Keratinocyte (primary cell): ENCODE results near the gene BAG1.

Source experiments
- EZH2 ChIP-seq: IDR thresholded peaks from one replicate; pipeline ENCODE4 v1.6.1; 2012; ENCODE audit warnings: inconsistent platforms, mild to moderate bottlenecking, low read length, moderate library complexity
- TF ChIP-seq, protein P1 (sequence below), 3 experiments: IDR thresholded peaks in 1 of 3; conservative IDR thresholded peaks in 1 of 3; optimal IDR thresholded peaks in 1 of 3; 2 replicates in 2 of 3; 3 replicates in 1 of 3; pipeline versions ENCODE3 to v1.5.1; 2011; ENCODE audit warnings: low read length in 3 of 3, mild to moderate bottlenecking in 3 of 3, moderate library complexity in 2 of 3, control low read depth in 1 of 3, inconsistent platforms in 1 of 3; ENCODE audit not compliant: insufficient read depth in 2 of 3; ENCODE audit errors: extremely low read depth in 1 of 3

DNA sequence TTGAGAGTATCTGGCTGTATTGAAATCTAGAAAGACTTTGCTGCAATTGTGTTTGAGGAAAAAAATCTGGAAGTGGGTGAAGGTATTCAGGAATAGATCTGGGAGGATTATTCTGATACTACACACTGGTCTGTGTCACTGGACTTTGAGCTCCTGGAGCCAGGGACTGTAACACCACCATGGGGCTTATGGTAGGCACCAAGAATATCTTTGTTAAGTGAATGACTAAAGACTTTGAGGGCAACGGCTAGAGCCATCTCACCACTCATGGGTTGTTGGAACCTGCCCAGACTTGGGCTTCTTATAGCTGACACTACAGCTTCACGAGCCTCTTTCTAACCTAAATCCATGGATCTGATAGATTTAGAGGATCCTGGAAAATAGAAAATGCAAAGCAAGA, 36.0 kb upstream of the BAG1 start:
- TF ChIP-seq, protein P1, sequence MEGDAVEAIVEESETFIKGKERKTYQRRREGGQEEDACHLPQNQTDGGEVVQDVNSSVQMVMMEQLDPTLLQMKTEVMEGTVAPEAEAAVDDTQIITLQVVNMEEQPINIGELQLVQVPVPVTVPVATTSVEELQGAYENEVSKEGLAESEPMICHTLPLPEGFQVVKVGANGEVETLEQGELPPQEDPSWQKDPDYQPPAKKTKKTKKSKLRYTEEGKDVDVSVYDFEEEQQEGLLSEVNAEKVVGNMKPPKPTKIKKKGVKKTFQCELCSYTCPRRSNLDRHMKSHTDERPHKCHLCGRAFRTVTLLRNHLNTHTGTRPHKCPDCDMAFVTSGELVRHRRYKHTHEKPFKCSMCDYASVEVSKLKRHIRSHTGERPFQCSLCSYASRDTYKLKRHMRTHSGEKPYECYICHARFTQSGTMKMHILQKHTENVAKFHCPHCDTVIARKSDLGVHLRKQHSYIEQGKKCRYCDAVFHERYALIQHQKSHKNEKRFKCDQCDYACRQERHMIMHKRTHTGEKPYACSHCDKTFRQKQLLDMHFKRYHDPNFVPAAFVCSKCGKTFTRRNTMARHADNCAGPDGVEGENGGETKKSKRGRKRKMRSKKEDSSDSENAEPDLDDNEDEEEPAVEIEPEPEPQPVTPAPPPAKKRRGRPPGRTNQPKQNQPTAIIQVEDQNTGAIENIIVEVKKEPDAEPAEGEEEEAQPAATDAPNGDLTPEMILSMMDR (optimal IDR thresholded peaks at IDR 0.05 in 1 of 3, IDR thresholded peaks at IDR 0.05 in 1 of 3, conservative IDR thresholded peaks at IDR 0.05 in 1 of 3; ENCODE audit: extremely low read depth in 1 of 3, insufficient read depth in 2 of 3, low read length in 3 of 3) = no peak
- TF ChIP-seq EZH2 = no peak
